Fibroblast of lung (primary cell): Measurements from ENCODE around the gene WNT7B. TPM values are rescaled to one million over a fixed set of nuclear protein-coding genes. Genes with fewer than 3 reads are reported as not detected.

Source experiments
- DNase-seq, 2 donors: peaks; one replicate each; pipeline versions ENCODE4 v3.0.0 to v3.0.0-alpha.2; 2010; ENCODE audit warnings: low read depth in 2 of 2
- H2AFZ ChIP-seq: 2 replicates; pipeline ENCODE4 v1.5.1; 2012; ENCODE audit warnings: low read length, control low read depth, inconsistent platforms
- H3K27ac ChIP-seq: 2 replicates; pipeline ENCODE4 v1.5.1; 2011; ENCODE audit warnings: low read length, control low read depth; ENCODE audit not compliant: insufficient read depth
- H3K27me3 ChIP-seq: 2 replicates; pipeline ENCODE4 v1.5.1; 2011; ENCODE audit warnings: mild to moderate bottlenecking, low read length; ENCODE audit not compliant: control insufficient read depth, insufficient read depth
- H3K36me3 ChIP-seq: 2 replicates; pipeline ENCODE4 v1.5.1; 2011; ENCODE audit warnings: low read length; ENCODE audit not compliant: control insufficient read depth, insufficient read depth
- H3K4me1 ChIP-seq: 2 replicates; pipeline ENCODE4 v1.5.1; 2011; ENCODE audit warnings: low read length; ENCODE audit not compliant: control insufficient read depth, insufficient read depth; ENCODE audit errors: extremely low read depth
- H3K4me2 ChIP-seq: 2 replicates; pipeline ENCODE4 v1.5.1; 2011; ENCODE audit warnings: low read length, control low read depth; ENCODE audit not compliant: insufficient read depth; ENCODE audit errors: extremely low read depth
- H3K4me3 ChIP-seq, 4 experiments: fragments of 200-600 bp in 1 of 4; sonication (generic) in 1 of 4; replicated peaks in 1 of 4; 2 replicates each; pipeline ENCODE4 v1.5.1; 2011 to 2016; ENCODE audit warnings: low read length in 4 of 4, low read depth in 3 of 4, mild to moderate bottlenecking in 3 of 4, control low read depth in 2 of 4, inconsistent platforms in 1 of 4, mixed read lengths in 1 of 4; ENCODE audit not compliant: insufficient read depth in 1 of 4; ENCODE audit errors: control extremely low read depth in 1 of 4
- H3K79me2 ChIP-seq: 2 replicates; pipeline ENCODE4 v1.5.1; 2012; ENCODE audit warnings: mild to moderate bottlenecking, low read length, inconsistent platforms; ENCODE audit not compliant: control insufficient read depth, insufficient read depth
- H3K9ac ChIP-seq: 2 replicates; pipeline ENCODE4 v1.5.1; 2011; ENCODE audit warnings: mild to moderate bottlenecking, low read length, control low read depth; ENCODE audit not compliant: insufficient read depth
- H3K9me3 ChIP-seq: 2 replicates; pipeline ENCODE4 v1.5.1; 2012; ENCODE audit warnings: low read depth, low read length; ENCODE audit not compliant: control insufficient read depth, insufficient read depth
- H4K20me1 ChIP-seq: 2 replicates; pipeline ENCODE4 v1.5.1; 2011; ENCODE audit warnings: low read length; ENCODE audit not compliant: control insufficient read depth, insufficient read depth; ENCODE audit errors: extremely low read depth
- EZH2 ChIP-seq: IDR thresholded peaks from 2 replicates; pipeline ENCODE4 v1.5.1; 2012; ENCODE audit warnings: low read length, control low read depth, mild to moderate bottlenecking; ENCODE audit errors: missing control alignments
- polyA plus RNA-seq, 2 donors: library from polyadenylated mRNA; depleted of rRNA in 1 of 2; stranded (reverse) in 1 of 2; unstranded in 1 of 2; fragments of >200 nt; gene quantifications; 2 replicates each; pipeline ENCODE4 v1.2.1, GENCODE V29; 2011 to 2012; ENCODE audit warnings: missing spikeins in 1 of 2
- total RNA-seq: library from RNA; depleted of rRNA; stranded (reverse); fragments of >200 nt; gene quantifications from 2 replicates; pipeline ENCODE4 v1.2.1, GENCODE V29; 2014
- TF ChIP-seq, protein P1 (sequence below), 2 donors: IDR thresholded peaks in 1 of 2; conservative IDR thresholded peaks in 1 of 2; 1 replicate in 1 of 2; 2 replicates in 1 of 2; pipeline ENCODE4 v1.5.1; 2011 to 2012; ENCODE audit warnings: low read length in 2 of 2, control low read depth in 1 of 2, inconsistent platforms in 1 of 2, low read depth in 1 of 2, mild to moderate bottlenecking in 1 of 2

The WNT7B gene
- total and polyA plus RNA-seq, 2 donors (not counting 1 experiment from before 2014, with no cell fraction given): 0.17 TPM; not detected in 1

DNA sequence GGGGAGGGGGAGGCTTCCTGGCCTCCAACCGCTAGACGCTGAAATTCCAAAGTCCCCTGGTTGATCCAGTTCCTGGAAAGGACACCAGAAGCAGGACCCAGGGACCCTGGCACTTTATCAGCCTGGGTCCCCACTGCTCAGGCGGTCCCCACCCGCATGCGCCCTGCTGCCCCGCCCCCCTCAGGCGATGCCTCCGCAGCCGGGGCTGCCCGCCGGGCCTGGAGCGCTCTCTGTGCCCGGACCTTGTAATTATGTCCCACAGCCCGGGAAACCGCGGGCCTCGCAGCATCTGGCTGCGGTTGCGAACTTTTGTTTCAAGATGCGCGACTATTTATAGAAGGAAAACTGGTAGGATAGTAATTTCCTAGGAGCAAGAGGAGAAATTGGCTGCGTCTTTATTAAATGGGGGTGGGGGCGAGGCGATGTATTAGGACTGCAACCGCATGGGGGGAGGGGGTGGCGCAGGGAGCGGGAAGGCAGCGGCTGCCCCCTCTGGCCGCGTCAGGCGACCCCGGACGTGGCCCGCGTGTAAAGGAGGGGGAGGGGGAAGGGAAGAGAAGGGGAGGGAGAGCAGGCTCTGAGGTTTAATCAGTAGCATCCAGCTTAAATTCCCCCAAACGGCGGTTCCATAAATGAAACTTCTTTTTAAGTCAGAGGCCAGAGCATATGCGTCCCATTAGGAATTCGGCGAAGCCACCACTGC lies 6.1 kb downstream of the WNT7B start:
- H3K4me3 ChIP-seq: peak overlapping the region; percentile 15 to 42 (median 27)
- peak overlapping the region; percentile 69 for H3K4me2 ChIP-seq
- peak; percentile 44 to 72 for DNase-seq
- H3K9ac ChIP-seq: no peak overlapping the region
- H3K79me2 ChIP-seq: no peaks in the 10 kb centered on the region
- peaks cover 41% of the 10 kb centered on the region for H3K27me3 ChIP-seq
- H2AFZ ChIP-seq: no peak overlapping the region
- no peak overlapping the region for H3K27ac ChIP-seq
- no peaks in the 10 kb centered on the region for H3K9me3 ChIP-seq
- no peaks in the 10 kb centered on the region for H3K36me3 ChIP-seq
- H4K20me1 ChIP-seq: no peaks in the 10 kb centered on the region
- H3K4me1 ChIP-seq: peaks cover 12% of the 10 kb centered on the region
- TF ChIP-seq, protein P1, sequence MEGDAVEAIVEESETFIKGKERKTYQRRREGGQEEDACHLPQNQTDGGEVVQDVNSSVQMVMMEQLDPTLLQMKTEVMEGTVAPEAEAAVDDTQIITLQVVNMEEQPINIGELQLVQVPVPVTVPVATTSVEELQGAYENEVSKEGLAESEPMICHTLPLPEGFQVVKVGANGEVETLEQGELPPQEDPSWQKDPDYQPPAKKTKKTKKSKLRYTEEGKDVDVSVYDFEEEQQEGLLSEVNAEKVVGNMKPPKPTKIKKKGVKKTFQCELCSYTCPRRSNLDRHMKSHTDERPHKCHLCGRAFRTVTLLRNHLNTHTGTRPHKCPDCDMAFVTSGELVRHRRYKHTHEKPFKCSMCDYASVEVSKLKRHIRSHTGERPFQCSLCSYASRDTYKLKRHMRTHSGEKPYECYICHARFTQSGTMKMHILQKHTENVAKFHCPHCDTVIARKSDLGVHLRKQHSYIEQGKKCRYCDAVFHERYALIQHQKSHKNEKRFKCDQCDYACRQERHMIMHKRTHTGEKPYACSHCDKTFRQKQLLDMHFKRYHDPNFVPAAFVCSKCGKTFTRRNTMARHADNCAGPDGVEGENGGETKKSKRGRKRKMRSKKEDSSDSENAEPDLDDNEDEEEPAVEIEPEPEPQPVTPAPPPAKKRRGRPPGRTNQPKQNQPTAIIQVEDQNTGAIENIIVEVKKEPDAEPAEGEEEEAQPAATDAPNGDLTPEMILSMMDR (conservative IDR thresholded peaks at IDR 0.05 in 1 of 2, IDR thresholded peaks at IDR 0.05 in 1 of 2; ENCODE audit: low read depth in 1 of 2, low read length in 2 of 2): no peak
- TF ChIP-seq EZH2: no peak

DNA sequence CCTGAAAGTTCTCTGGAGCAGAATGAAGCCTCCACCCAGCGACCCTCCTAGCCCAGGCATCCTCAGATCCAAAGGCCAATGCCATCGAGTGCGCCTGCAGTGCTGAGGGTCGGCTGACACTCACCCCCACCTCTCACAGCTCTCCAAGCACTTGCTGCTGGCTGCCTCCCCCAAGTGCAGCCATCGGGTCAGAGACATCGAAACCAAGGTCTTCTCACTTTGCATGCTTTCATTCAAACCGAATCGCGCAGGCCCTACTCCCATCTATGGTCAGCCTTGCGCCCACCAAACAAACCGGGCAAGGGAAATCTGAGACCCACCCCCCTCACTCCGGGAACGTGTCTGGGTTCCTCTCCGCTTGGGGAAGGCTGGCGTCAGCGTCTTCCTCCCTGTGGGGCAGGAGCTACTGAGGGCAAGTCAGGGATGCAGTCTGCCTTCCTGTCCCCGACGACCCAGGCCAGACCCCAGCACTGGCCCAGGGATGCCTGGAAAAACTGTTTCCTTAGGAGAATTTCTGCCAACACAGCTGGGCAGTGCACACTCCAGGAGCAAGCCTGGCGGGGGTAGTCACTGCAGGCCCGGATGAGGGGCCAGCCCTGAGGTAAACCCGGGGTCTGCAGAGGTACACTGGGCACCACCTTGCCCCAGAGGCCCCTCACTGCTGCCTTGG lies 7.0 kb downstream of the WNT7B start:
- no peaks in the 10 kb centered on the region for H4K20me1 ChIP-seq
- H3K4me3 ChIP-seq: no peak overlapping the region
- peak in 1 of 2 donors; percentile 25 for DNase-seq
- no peaks in the 10 kb centered on the region for H3K36me3 ChIP-seq
- no peak overlapping the region for H2AFZ ChIP-seq
- peaks cover 33% of the 10 kb centered on the region for H3K27me3 ChIP-seq
- no peak overlapping the region for H3K4me2 ChIP-seq
- H3K9ac ChIP-seq: no peak overlapping the region
- no peak overlapping the region for H3K27ac ChIP-seq
- TF ChIP-seq, protein P1 (conservative IDR thresholded peaks at IDR 0.05 in 1 of 2, IDR thresholded peaks at IDR 0.05 in 1 of 2; ENCODE audit: low read depth in 1 of 2, low read length in 2 of 2): no peak
- TF ChIP-seq EZH2: no peak
- H3K4me1 ChIP-seq: peaks cover 12% of the 10 kb centered on the region
- H3K79me2 ChIP-seq: no peaks in the 10 kb centered on the region
- H3K9me3 ChIP-seq: no peaks in the 10 kb centered on the region

- Histone ChIP-seq H4K20me1 (no peaks in the 10 kb centered on the region), H3K9ac (no peak overlapping the region), H3K27me3 (peaks cover 29% of the 10 kb centered on the region), H3K27ac (no peak overlapping the region), H3K4me1 (peaks cover 12% of the 10 kb centered on the region), H3K79me2 (no peaks in the 10 kb centered on the region), H3K9me3 (no peaks in the 10 kb centered on the region), H3K4me2 (no peak overlapping the region), H2AFZ (no peak overlapping the region), H3K36me3 (no peaks in the 10 kb centered on the region), H3K4me3 (no peak overlapping the region)
- TF ChIP-seq EZH2: no peak
- TF ChIP-seq, protein P1 (conservative IDR thresholded peaks at IDR 0.05 in 1 of 2, IDR thresholded peaks at IDR 0.05 in 1 of 2; ENCODE audit: low read depth in 1 of 2, low read length in 2 of 2): no peak
- no peak for DNase-seq
Measured at GRCh38 chr22:45969414-45969799, 7.6 kb downstream of the WNT7B start.
